ENCODE data around the gene DNM1.
A peak's percentile ranks its signal among the peaks of the same experiment; 100 is the strongest.

Gene DNM1

GRCh38 chr9:128203024-128203706, at the start of gene DNM1:
DNM1 (plus strand) TSS chr9:128203379; CDS start chr9:128203471, 92 bp downstream.
- DNase-seq: peak; percentile 47

- no peak for DNase-seq
Measured at GRCh38 chr9:128153947-128154695, 49.1 kb upstream of the DNM1 start.

DNA sequence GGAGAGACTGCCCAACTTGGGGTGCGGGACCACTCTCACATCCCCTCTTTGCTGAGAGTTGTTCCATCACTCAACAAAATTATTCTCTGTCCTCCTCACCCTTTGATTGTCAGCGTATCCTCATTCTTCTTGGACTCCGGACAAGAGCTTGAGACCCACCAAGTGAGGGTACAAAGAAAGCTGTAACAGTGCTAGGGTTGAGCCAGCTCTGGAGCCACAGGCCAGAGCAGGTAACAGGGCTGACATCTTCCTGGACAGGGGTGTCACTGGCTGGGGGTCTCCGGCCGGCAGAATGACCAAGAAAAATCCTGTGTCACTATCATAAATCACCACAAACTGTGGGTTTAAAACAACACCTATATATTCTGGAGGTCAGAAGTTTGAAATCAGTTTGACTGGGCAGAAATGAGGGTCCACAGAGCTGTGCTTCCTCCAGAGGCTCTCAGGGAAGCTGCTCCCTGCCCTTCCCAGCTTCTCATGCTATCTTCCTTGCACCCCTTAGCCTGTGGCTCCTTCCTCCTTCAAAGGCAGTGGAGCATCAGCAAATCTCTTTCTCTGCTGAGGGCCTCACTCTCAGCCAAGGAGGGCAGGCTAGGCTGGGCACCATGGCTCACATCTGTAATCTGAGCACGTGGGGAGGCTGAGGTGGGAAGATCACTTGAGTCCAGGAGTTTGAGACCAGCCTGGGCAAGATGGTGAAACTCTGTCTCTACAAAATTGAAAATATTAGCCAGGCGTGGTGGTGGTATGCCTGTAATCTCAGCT, 47.3 kb upstream of the DNM1 start:
- no peak for DNase-seq

- no peak for DNase-seq
Measured at GRCh38 chr9:128159522-128159783, 43.7 kb upstream of the DNM1 start.

DNA sequence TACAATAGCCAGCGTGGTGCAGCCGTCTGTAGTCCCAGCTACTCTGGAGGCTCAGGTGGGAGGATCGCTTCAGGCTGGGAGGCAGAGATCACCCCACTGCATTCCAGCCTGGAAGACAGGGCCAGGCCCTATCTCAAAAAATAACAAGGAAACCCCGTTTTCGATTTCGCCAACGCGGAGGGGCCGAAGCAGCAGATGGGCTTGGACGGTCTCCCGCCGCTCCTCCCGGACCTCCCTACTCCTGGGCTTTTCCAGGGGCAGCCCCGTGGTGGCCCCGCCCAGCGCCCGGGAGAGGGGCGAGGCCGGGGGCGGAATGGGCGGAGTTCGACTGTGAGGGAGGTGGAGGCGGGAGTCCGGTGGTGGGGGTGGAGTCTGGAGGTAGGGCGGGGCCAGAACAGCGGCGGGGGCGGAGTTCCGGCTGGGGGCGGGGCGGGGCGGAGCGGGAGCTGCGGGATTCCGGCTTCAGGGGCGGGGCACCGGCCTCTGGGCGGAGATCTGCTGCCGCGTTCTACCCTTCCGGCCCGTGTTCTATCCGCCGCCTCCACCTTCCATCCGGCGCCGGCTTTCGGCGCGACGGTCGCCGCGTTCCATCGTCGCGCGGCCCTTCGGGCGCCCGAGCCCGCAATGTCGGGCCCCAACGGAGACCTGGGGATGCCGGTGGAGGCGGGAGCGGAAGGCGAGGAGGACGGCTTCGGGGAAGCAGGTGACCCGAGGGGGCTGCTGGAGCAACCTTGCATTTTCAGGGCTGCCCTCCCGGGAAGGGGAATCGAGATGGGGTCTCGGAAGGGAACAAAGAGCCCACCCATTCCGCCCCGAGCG, 43.2 kb upstream of the DNM1 start, which contains the start of gene BBLN:
Gene BBLN (plus strand): TSS at position 482 of the 819 bp plus-strand sequence. CDS start 143 bp downstream, at position 625.
- peak; percentile 90 for DNase-seq

DNA sequence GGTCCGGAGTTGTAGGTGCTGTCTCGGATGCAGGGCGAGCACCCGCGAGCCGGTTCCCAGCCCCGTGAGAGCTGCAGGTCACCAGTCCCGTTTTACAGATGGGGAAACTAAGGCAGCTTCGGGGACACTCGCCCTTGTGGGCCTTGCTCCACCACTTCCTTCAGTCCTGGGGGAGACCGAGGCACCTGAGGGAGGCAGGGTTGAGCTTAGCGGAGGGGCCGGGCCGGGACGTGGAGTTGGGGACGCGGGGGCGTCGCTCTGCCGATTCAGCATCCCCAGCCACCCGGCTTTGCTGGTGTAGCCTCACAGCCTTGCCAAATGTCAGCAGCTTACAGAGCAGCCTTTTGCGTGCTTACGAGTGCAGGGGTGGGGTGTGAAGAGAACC, 42.6 kb upstream of the DNM1 start:
- no peak for DNase-seq

- DNase-seq: no peak
Measured at GRCh38 chr9:128161215-128161902, 41.8 kb upstream of the DNM1 start.

DNA sequence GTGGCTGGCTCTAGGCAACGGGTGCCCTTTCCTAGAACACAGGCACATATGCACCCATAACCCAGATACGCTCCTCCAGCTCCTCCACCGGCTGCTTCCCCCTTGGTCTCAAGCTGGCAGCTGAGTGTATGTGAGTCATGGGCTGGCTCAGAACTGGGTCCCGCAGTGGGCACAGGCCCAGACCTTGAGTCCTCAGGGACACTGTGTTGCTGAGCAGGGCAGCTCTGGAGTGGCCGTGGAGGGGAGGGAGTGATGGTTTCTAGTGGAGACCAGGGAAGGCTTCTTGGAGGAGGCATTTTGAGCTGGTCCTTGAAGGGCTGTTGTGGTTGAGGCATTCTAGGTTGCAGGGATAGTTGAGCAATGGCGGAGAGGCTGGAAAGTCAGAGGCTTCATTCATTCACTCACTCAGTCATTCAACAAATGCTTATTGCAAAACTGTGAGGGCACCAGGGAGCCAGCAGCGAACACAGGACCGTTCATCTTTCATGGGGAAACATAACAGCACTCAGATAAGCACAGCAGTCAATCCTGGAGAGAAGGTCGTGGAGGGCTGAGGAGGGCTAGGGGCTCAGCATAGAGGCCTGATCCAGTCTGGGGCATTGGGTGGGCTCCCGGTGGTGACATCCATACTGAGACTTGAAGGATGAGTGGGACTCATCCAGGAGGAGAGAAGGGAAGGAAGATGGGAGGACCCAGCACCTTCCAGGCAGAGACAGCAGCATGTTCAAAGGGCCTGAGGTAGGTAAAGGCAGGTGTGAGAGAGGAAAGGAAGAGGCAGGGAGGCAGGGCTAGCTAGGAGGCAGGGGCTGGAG, 40.8 kb upstream of the DNM1 start:
- no peak for DNase-seq

DNA sequence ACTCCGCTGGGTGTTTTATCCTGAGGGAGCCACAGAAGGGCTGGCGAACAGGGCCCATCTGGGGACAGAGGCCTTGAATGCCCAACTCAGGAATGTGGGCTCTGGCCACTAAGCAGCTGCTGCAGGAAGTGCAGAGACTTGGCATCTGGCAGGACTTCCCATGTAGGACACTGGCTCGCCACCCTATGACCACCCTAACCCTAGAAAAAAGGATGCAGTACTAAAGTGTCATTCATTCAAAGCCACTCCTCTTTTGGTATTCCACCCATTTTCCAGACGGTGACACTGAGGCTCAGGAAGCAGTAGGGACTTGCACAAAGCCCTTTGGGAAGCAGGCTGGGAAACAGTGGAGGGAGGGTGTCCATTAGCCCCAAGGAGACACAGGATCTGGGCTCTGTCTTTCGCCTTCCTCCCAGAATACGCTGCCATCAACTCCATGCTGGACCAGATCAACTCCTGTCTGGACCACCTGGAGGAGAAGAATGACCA, 40.1 kb upstream of the DNM1 start:
- DNase-seq: no peak

DNA sequence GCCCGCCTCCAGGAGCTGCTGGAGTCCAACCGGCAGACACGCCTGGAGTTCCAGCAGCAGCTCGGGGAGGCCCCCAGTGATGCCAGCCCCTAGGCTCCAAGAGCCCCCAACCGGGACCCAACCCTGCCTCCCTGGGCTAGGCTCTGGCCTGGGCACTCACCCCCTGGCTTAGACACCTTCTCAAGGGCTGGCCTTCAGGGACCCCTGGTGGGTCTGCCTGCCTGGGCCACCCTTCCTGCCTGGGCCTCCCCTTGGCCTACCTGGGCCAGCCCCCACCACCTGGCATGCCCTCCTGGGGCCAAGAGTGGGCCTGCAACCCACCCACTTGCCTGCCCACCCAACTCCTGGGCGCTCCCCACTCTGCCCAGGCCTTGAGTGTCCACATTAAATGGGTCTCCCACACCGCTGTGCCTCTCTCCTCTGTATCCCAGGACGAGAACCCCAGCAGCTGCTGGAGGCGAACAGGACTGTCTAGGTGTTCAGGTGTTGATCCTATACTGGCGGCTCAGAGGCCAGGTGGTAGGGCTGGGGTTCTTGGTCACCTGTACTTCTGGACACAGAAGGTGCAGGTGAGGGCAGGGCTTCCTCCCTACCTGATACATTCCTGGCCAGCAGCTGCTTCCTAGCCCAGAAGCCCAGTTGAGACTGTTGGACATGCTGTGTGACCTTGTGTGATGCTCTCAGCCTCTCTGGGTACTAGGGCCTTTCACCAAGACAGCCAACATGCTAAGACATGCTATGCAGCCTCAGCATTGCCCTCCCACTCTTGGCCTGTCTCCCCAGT, 39.5 kb upstream of the DNM1 start:
- DNase-seq: no peak

GRCh38 chr9:128164307-128164885, 38.8 kb upstream of the DNM1 start:
- no peak for DNase-seq

DNA sequence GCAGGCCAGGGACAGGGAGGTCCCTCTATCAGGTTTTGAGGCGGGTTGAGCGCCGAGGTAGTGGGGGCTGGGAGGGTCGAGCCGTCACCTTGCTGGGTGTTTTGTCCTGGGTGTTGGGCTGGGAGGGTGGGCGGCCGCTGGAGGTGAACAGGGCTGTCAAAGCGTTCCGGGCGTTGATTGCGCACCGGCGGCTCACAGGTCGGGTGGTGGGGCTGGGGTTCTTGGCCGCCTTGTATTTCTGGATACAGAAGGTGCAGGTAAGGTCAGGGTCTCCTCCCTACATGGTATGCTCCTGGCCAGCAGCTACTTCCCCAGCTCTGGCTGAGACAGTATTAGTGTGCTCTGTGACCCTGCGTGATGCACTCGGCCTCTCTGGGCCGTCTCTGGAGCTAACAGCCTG, 37.0 kb upstream of the DNM1 start:
- no peak for DNase-seq

- DNase-seq: no peak
Measured at GRCh38 chr9:128167209-128167608, 36.0 kb upstream of the DNM1 start.

DNA sequence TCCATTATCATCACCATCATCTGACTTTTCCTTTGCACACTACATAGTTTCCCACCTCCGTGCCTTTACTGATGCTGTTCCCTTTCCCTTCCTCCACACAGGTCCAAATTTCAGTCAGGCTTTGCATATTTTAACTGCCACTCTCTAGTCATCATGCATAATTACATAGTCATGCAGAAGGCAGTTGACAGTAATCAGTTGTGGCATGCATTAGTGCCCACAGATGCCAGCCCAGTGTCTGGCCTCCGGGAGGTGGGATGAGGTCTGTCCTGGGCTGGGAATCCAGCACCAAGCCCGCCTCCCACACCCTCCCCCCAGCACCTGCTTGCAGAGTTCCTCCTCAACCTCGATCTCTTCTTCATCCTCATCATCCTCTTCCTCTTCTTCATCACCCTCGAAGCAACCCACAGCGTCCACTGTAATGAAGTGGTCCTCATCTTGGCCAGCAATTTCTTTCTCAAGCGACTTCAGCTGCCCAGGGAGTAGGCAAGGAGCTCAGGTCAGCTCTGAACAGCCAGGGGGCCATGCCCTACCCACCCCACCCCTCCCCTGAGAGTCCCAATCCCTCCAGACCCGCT, 34.4 kb upstream of the DNM1 start:
- DNase-seq: no peak

DNA sequence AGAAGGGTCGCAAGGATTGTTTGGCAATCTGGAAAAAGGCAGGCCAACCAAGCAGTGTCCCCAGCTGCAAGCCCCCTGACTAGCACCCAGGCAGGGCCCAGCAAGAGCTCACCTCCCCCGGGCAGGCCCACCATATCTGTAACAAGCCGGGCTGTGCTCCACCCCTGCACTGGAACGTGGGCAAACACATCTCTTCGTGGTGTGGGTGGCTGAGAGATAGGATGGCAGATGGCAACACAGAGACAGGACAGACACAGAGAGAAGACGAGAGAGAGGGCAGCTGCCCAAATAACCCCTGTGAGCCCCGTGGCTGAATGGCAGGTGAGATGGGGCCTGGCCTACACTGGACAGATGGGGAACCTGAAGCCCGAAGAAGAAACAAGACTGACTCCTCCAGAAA, 33.7 kb upstream of the DNM1 start:
- DNase-seq: no peak

GRCh38 chr9:128169925-128170324, 33.3 kb upstream of the DNM1 start:
- no peak for DNase-seq

- no peak for DNase-seq
Measured at GRCh38 chr9:128174062-128174461, 29.1 kb upstream of the DNM1 start.

DNA sequence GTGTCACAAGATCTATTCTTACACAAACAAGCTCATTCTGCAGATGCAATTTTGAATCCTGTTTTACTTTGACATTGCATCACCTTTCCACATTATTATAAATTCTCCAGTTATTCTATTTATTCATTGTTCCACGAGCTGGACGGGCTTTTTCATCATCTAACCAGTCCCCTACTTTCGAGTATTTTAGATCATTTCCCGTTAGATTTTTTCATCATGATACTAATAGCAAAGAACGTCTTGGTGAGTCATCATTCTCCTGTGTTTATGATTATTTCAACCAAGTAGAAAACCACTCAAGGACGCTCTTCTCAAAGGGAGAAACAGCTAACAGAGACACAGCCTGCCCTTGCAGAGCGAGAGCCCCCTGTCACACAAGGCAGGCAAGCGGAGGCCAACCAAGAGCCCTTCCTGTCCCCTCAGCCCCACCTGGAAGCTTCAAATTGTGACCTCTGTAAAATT, 28.0 kb upstream of the DNM1 start:
- no peak for DNase-seq

GRCh38 chr9:128175726-128176125, 27.5 kb upstream of the DNM1 start:
- DNase-seq: no peak
